GM23338 (cell line): ENCODE data around the gene TCP11.

Experiments
- CREB1 ChIP-seq: fragments of 250-450 bp; sonication (Bioruptor Pico); IDR thresholded peaks from 2 replicates; pipeline ENCODE4 v1.5.0; 2020; ENCODE audit warnings: low read depth, mild to moderate bottlenecking, moderate library complexity
- EZH2 ChIP-seq: fragments of 200-600 bp; sonication (generic); IDR thresholded peaks from one replicate; pipeline ENCODE4 v1.8.0; 2017; ENCODE audit warnings: antibody characterized with exemption, mild to moderate bottlenecking, low read depth; ENCODE audit not compliant: unreplicated experiment
- EZH2phosphoT487 ChIP-seq: fragments of 200-600 bp; sonication (generic); IDR thresholded peaks from one replicate; pipeline ENCODE4 v1.8.1; 2018; ENCODE audit warnings: antibody characterized with exemption; ENCODE audit not compliant: unreplicated experiment
- JUNB ChIP-seq: IDR thresholded peaks from one replicate; pipeline ENCODE4 v1.6.1; 2016; ENCODE audit warnings: antibody characterized with exemption; ENCODE audit not compliant: unreplicated experiment
- POLR2AphosphoS5 ChIP-seq: IDR thresholded peaks from 2 replicates; pipeline ENCODE4 v1.6.1; 2016; ENCODE audit warnings: antibody characterized with exemption, low read depth
- REST ChIP-seq: IDR thresholded peaks from one replicate; pipeline ENCODE4 v1.6.1; 2018; ENCODE audit warnings: antibody characterized with exemption; ENCODE audit not compliant: unreplicated experiment
- STAT1 ChIP-seq: IDR thresholded peaks from one replicate; pipeline ENCODE4 v1.6.1; 2016; ENCODE audit warnings: antibody characterized with exemption; ENCODE audit not compliant: unreplicated experiment
- ZNF114 ChIP-seq: fragments of 250-450 bp; sonication (Bioruptor Pico); IDR thresholded peaks from 2 replicates; pipeline ENCODE4 v1.5.0; 2020; ENCODE audit warnings: mild to moderate bottlenecking, moderate library complexity
- ZNF331 ChIP-seq: fragments of 250-450 bp; sonication (Bioruptor Pico); IDR thresholded peaks from 2 replicates; pipeline ENCODE4 v1.5.0; 2020; ENCODE audit warnings: low read depth, mild to moderate bottlenecking, moderate library complexity
- TF ChIP-seq, protein P1 (sequence below), 2 experiments: fragments of 200-600 bp in 1 of 2; sonication (generic) in 1 of 2; conservative IDR thresholded peaks; 2 replicates each; pipeline versions ENCODE4 v1.5.1 to v1.6.1; 2016 to 2017; ENCODE audit warnings: antibody characterized with exemption in 2 of 2, low read depth in 2 of 2, mild to moderate bottlenecking in 2 of 2, moderate library complexity in 1 of 2
- TF ChIP-seq, protein P2 (sequence below): IDR thresholded peaks from 2 replicates; pipeline ENCODE4 v1.6.1; 2016; ENCODE audit warnings: antibody characterized with exemption

DNA sequence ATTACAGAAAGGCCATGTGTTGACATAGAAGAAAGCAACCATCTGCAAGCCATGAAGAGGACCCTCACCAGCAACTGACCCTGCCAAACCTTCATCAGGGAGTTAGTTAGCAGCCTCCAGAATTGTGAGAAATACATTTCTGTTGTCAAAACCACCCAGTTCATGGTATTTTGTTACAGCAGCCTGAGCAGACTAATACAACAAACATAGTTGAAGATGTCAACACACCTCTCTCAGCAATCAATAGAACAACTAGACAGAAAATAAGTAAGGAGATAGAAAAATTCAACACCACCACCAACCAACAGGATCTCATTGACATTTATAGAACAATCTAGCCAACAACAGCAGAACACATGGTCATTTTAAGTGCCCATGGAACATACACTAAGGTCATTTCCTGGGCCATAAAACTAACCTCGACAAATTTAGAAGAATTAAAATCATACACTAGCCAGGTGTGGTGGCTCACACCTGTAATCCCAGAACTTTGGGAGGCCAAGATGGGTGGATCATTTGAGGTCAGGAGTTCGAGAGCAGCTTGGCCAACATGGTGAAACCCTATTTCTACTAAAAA, 32.7 kb downstream of the TCP11 start:
- TF ChIP-seq ZNF114 (no peak), EZH2 (no peak), REST (no peak), POLR2AphosphoS5 (no peak), ZNF331 (CRISPR knock-in tag) (no peak), JUNB (no peak), CREB1 (CRISPR knock-in tag) (no peak), EZH2phosphoT487 (no peak), STAT1 (no peak)
- TF ChIP-seq, protein P1, sequence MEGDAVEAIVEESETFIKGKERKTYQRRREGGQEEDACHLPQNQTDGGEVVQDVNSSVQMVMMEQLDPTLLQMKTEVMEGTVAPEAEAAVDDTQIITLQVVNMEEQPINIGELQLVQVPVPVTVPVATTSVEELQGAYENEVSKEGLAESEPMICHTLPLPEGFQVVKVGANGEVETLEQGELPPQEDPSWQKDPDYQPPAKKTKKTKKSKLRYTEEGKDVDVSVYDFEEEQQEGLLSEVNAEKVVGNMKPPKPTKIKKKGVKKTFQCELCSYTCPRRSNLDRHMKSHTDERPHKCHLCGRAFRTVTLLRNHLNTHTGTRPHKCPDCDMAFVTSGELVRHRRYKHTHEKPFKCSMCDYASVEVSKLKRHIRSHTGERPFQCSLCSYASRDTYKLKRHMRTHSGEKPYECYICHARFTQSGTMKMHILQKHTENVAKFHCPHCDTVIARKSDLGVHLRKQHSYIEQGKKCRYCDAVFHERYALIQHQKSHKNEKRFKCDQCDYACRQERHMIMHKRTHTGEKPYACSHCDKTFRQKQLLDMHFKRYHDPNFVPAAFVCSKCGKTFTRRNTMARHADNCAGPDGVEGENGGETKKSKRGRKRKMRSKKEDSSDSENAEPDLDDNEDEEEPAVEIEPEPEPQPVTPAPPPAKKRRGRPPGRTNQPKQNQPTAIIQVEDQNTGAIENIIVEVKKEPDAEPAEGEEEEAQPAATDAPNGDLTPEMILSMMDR (conservative IDR thresholded peaks at IDR 0.05; ENCODE audit: low read depth in 2 of 2), result no peak
- TF ChIP-seq, protein P2, sequence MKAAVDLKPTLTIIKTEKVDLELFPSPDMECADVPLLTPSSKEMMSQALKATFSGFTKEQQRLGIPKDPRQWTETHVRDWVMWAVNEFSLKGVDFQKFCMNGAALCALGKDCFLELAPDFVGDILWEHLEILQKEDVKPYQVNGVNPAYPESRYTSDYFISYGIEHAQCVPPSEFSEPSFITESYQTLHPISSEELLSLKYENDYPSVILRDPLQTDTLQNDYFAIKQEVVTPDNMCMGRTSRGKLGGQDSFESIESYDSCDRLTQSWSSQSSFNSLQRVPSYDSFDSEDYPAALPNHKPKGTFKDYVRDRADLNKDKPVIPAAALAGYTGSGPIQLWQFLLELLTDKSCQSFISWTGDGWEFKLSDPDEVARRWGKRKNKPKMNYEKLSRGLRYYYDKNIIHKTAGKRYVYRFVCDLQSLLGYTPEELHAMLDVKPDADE, result no peak
